DMS 273 (cell line): ENCODE results near the gene ACCSL.

Source experiments
- DNase-seq: peaks from one replicate; lab custom pipeline; 2025; ENCODE audit not compliant: unreplicated experiment; lab: John Stamatoyannopoulos, UW

The ACCSL gene

GRCh38 chr11:44017443-44018126, 30.2 kb upstream of the ACCSL start:
- no peak for DNase-seq

GRCh38 chr11:44018127-44018521, 29.7 kb upstream of the ACCSL start:
- peak; percentile 57 for DNase-seq

GRCh38 chr11:44018829-44019228, 29.0 kb upstream of the ACCSL start:
- DNase-seq, result no peak

- DNase-seq, result no peak
These were observed 22.8 kb upstream of the ACCSL start for GRCh38 chr11:44024977-44025376.

GRCh38 chr11:44025727-44026126, 22.1 kb upstream of the ACCSL start:
- no peak for DNase-seq

GRCh38 chr11:44028401-44028800, 19.4 kb upstream of the ACCSL start:
- DNase-seq, result no peak

GRCh38 chr11:44028816-44029506, 18.8 kb upstream of the ACCSL start:
- DNase-seq, result no peak

DNA sequence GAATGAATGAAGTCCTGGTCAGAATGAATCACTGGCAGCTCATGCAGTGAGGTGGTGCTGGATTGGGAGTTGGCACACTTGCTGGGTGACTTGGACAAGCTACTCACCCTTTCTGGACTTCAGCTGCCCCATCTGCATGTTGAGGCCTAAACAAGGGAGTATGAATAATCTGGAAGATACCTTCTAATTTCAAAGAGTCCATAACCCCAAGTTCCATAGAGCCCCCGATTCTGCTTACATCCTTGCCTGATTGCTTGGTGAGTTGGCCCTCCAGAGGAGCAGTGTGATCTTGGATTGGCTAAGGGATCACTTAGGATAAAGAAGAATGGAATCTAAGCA, 18.3 kb upstream of the ACCSL start:
- no peak for DNase-seq

- peak; percentile 32 for DNase-seq
These were observed 17.5 kb upstream of the ACCSL start for GRCh38 chr11:44029977-44030911.

DNA sequence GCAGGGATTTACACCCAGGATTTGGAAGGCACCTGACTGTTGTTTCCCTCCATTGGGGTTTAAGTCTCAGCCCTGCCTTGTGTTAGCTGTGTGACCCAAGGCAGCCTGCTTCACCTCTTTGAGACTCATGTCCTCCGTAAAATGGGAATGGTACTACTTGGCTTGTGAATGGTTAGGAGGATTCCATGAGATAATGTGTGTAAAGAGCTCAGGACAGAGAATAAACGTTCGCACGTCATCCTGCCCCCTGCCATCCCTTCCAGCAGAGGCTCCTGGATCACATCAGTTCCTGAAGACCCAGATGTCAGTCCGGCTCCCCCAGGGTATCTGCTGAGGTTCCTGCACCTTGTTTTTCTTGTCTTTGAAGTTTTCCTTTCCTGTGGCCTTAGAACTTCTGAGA, 16.8 kb upstream of the ACCSL start:
- no peak for DNase-seq

DNA sequence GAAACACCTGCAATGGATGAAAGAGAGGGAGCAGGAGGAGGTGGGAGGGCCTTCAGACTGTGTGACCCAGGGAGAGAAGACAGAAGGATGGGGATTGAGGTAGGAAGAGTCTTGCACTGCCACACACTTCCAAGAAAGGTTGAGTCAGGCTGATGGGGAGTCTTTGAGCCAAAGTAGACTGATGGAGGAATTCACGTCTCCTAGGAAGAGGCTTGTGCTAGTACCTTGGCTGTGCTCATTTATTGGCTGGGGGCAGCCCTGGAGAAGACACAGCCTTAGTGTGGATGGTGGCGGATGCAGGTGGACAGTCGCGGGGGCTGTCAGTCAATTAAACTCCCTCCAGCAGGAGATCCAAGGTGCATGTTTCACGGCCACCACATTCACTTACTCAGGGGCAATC, 16.2 kb upstream of the ACCSL start:
- DNase-seq, result no peak

DNA sequence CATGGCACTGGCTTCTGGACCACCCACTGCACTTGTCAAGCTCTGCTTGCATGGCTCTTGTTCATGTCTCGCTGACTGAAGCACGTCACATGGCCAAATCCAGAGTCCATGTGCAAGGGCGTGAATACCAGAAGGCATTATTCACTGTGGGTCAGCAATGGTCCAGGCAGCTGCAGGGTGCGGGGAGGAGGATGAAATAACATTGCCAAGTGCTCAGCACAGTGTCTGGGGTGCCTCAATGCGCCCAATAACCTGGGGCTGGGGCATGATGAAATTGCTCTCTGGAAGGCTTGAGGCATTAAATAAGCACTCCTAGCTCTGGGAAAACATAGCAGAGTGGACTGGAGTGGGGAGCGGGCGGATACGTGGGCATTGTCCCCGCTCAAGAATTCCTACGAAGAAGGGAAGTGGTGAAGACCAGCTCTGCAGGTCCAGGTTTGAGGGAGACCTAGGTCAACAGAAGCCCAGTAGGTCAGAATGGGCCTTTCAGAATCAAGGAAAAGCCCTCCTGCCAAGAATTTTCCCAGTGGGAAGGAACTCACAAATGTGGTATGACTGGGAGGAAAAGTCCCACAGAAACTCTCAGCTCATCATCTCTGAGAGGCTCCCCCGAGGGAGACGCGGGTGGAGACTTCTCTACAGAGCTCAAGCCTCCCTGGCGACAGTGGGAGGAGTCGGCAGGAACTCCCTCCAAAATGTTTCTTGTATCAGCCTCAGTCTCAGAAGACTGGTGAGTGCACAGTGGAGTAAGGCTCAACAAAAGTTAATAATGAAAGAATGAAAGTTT, 15.3 kb upstream of the ACCSL start:
- no peak for DNase-seq

- DNase-seq, result no peak
These were observed 14.3 kb upstream of the ACCSL start for GRCh38 chr11:44033411-44033850.

GRCh38 chr11:44033856-44034255, 13.9 kb upstream of the ACCSL start:
- DNase-seq, result no peak

DNA sequence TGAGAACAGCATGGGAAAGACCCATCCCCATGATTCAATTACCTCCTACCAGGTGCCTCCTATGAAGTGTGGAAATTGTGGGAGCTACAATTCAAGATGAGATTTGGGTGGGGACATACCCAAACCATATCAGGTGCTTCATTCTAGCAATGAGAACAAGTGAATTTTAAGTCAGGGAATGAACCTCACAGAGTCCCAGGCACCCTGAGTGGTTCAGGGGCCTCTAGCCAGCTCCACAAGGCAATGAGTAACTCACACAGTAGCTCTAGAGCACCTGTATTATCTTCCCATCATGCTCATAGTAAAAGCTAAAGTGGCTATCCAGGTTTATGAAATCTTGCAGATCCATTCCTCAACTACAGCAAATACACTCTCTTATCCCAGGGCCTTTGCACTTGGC, 13.1 kb upstream of the ACCSL start:
- DNase-seq, result no peak

GRCh38 chr11:44036811-44037657, 10.7 kb upstream of the ACCSL start:
- peak; percentile 89 for DNase-seq

GRCh38 chr11:44037658-44037998, 10.2 kb upstream of the ACCSL start:
- DNase-seq, result no peak

DNA sequence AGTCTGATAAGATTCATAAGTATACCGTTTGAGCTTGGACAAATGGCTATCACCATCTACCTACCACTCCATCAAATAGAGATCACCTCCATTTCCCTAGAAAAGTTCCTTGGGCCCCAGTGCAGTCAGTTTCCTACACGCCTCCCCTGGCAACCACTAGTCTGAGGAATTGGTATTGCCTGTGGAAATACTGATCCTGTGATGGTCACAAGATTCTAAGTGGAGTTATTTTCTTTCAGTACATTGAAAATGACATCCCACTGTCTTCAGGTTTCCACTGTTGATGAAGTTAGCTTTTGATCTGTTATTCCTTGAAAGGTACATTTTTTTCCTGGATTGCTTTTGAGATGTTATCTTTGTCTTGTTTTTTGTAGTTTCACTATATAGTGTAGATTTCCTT, 4.6 kb upstream of the ACCSL start:
- DNase-seq, result no peak

GRCh38 chr11:44046182-44046581, 1.6 kb upstream of the ACCSL start:
- no peak for DNase-seq

DNA sequence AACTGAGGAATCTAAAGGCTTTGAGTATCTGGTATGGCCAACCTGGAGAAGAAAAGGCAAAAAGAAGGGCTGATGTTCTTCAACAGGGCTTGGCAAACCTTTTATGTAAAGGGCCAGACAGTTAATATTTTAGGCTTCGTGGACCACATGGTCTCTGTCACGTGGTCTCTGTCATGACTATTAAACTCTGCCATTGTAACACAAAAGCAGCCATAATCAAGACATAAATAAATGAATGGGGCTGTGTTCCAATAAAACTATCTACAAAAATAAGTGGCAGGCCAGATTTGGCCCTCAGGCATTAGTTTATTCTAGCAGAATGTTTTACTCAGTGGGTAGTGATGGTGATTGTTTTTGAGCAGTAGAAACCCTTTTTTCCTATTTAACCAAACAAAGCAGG, 483 bp upstream of the ACCSL start:
- DNase-seq, result no peak
